Epithelial cell of esophagus (primary cell): Measurements from ENCODE around the gene PRICKLE1.

Experiments used
- DNase-seq: peaks from one replicate; pipeline ENCODE4 v3.0.0; 2010; ENCODE audit warnings: low read depth
- H3K4me3 ChIP-seq: 2 replicates; pipeline ENCODE4 v1.5.1; 2011; ENCODE audit warnings: mild to moderate bottlenecking, low read length, control low read depth
- TF ChIP-seq, protein P1 (sequence below): IDR thresholded peaks from 2 replicates; pipeline ENCODE4 v1.5.1; 2011; ENCODE audit warnings: low read depth, mild to moderate bottlenecking, low read length, control low read depth, inconsistent platforms; ENCODE audit not compliant: insufficient read depth; ENCODE audit errors: missing control alignments

The PRICKLE1 gene

GRCh38 chr12:42539696-42540095 lies 49.9 kb downstream of the PRICKLE1 start:
- no peak for DNase-seq
- H3K4me3 ChIP-seq, result no peak overlapping the region
- TF ChIP-seq, protein P1, sequence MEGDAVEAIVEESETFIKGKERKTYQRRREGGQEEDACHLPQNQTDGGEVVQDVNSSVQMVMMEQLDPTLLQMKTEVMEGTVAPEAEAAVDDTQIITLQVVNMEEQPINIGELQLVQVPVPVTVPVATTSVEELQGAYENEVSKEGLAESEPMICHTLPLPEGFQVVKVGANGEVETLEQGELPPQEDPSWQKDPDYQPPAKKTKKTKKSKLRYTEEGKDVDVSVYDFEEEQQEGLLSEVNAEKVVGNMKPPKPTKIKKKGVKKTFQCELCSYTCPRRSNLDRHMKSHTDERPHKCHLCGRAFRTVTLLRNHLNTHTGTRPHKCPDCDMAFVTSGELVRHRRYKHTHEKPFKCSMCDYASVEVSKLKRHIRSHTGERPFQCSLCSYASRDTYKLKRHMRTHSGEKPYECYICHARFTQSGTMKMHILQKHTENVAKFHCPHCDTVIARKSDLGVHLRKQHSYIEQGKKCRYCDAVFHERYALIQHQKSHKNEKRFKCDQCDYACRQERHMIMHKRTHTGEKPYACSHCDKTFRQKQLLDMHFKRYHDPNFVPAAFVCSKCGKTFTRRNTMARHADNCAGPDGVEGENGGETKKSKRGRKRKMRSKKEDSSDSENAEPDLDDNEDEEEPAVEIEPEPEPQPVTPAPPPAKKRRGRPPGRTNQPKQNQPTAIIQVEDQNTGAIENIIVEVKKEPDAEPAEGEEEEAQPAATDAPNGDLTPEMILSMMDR, result no peak

DNA sequence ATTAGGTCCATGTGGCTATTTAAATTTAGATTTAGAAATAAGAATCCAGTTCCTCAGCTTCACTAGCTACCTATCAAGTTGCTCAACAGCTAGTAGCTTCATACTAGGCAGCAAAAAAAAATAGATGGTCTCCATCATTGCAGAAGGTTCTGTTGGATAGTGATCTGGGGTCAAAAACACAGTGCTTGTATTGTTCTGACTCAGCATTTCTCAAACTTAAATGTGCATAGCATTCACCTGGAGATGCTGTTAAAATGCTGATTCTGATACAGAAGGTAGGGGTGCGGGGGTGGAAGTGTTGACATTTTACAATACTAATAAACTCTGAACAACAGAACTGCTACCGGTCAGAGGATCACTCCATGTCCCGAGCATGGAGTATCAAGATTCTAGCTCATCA lies 51.3 kb downstream of the PRICKLE1 start:
- H3K4me3 ChIP-seq, result no peak overlapping the region
- no peak for DNase-seq
- TF ChIP-seq, protein P1, result no peak

- no peak for DNase-seq
- no peak overlapping the region for H3K4me3 ChIP-seq
- TF ChIP-seq, protein P1, result no peak
These were observed 55.2 kb downstream of the PRICKLE1 start for GRCh38 chr12:42534184-42534838.

- DNase-seq, result no peak
- no peak overlapping the region for H3K4me3 ChIP-seq
- TF ChIP-seq, protein P1, result no peak
These were observed 59.3 kb downstream of the PRICKLE1 start for GRCh38 chr12:42530284-42530683.

DNA sequence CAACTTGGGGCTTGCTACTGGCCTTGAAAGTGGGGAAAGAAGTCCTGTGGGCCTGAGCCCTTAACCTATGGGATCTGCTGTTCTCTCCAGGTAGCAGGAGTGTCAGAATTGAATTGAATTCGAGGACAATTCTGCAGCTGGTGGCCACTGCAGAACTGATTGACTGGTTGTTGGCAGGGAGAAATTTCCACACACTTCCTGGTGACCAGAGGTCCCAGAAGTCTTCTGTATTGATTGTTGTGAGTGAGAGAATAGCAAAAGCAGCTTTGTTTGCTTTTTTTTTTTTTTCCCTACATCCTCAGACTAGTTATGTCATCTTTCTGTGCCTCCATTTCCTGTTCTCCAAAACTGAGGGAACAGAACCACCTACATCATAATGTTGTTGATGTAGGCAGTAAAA lies 64.1 kb downstream of the PRICKLE1 start:
- no peak overlapping the region for H3K4me3 ChIP-seq
- TF ChIP-seq, protein P1, result no peak
- DNase-seq, result no peak

GRCh38 chr12:42524716-42525115 lies 64.8 kb downstream of the PRICKLE1 start:
- H3K4me3 ChIP-seq, result no peak overlapping the region
- no peak for DNase-seq
- TF ChIP-seq, protein P1, result no peak

DNA sequence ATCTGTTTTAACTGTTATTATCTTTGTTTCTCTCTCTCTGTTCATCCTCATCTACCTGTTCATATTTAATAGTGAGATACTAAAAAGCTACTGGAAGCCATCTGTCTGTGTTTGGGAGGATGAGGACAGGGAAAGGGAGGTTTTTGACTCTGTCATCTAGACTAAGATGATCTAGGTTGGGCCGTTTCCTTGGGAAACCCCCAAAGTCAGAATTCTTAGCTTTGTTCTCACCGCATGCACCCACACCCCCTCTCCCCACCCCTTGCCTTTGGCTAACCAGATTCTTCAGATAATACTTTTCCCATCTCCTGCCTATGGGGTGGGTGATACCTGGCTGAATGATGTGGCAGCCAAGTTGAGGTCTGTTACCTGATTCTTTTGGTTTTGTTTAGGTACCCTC lies 73.0 kb downstream of the PRICKLE1 start:
- no peak overlapping the region for H3K4me3 ChIP-seq
- DNase-seq, result no peak
- TF ChIP-seq, protein P1, result no peak
